ENCODE data around the gene ATP9A. TPM values are rescaled to one million over a fixed set of nuclear protein-coding genes. Genes with fewer than 3 reads are reported as not detected.

Gene ATP9A
- total and polyA plus RNA-seq, 2 donors (not counting 3 experiments of a cell fraction or from before 2014, with no cell fraction given) = 20.9 to 41.5 TPM

GRCh38 chr20:51752343-51752951 lies 15.7 kb downstream of the ATP9A start:
- DNase-seq (ENCODE audit: low read depth, low spot score) = peak; percentile 89
- ChIA-PET POLR2A (interaction anchor here (0.6 kb wide), 1 partner anchor 163 kb away, joined by 3 read pairs; no protein-coding TSS in a partner anchor), CTCF (interaction anchor here (0.7 to 1.8 kb wide), 6 partner anchors 9 to 331 kb away, joined by 3 to 8 read pairs (median 4); no protein-coding TSS in a partner anchor)
- peak overlapping the region; percentile 87 for H3K4me2 ChIP-seq (ENCODE audit: insufficient read depth, low read length)
- no peaks in the 10 kb centered on the region for H3K36me3 ChIP-seq (ENCODE audit: control insufficient read depth in 2 of 2, extremely low read depth in 1 of 2, insufficient read depth in 2 of 2, low read length in 2 of 2)
- TF ChIP-seq MAX (IDR thresholded peaks at IDR 0.05; ENCODE audit: insufficient read depth, insufficient read length) (peak; percentile 47), JUN (IDR thresholded peaks at IDR 0.05; ENCODE audit: borderline replicate concordance, insufficient read depth, insufficient read length, low read depth) (peak; percentile 78), FOS (IDR thresholded peaks at IDR 0.05; ENCODE audit: borderline replicate concordance, insufficient read depth, low read length) (peak; percentile 90), GATA2 (IDR thresholded peaks at IDR 0.05; ENCODE audit: insufficient read depth, insufficient read length, low read depth, low read length) (no peak), CTCF (IDR thresholded peaks at IDR 0.05; ENCODE audit: extremely low read depth in 1 of 2, insufficient read depth in 1 of 2, low read depth in 1 of 2, low read length in 2 of 2) (no peak), MYC (IDR thresholded peaks at IDR 0.05; ENCODE audit: low read depth, low read length) (peak; percentile 18), POLR2AphosphoS5 (IDR thresholded peaks at IDR 0.05; ENCODE audit: insufficient read depth, low read depth, low read length) (peak; percentile 57), EZH2 (IDR thresholded peaks at IDR 0.05; ENCODE audit: borderline replicate concordance, low read depth, low read length, severe bottlenecking) (no peak), POLR2A (IDR thresholded peaks at IDR 0.05; ENCODE audit: low read depth, low read length) (no peak)
- H4K20me1 ChIP-seq (replicated peaks; ENCODE audit: control insufficient read depth, extremely low read depth, insufficient read depth, low read length) = no peaks in the 10 kb centered on the region
- H3K27me3 ChIP-seq (ENCODE audit: control insufficient read depth in 2 of 2, insufficient read depth in 2 of 2, low read length in 2 of 2) = no peaks in the 10 kb centered on the region
- no peaks in the 10 kb centered on the region for H3K9me1 ChIP-seq (replicated peaks; ENCODE audit: control insufficient read depth, extremely low read depth, insufficient read depth, low read length)
- H3K9me3 ChIP-seq (replicated peaks; ENCODE audit: control insufficient read depth, insufficient read depth, low read length) = no peaks in the 10 kb centered on the region
- dilution Hi-C loops (cut with MboI; ENCODE audit: extremely low pct_ligation_motif_present, low sequenced_read_pairs) = no loop called here
- H3K27ac ChIP-seq (ENCODE audit: insufficient read depth, low read depth, low read length) = peak overlapping the region; percentile 94
- BruUV-seq (replicated peaks) = TSS peak; percentile 87
- intact Hi-C loops (cut with micrococcal nuclease) = loop anchor here (1.0 to 5.0 kb wide), 6 partner anchors 9 to 180 kb away; no protein-coding TSS in a partner anchor
- H3K79me2 ChIP-seq (ENCODE audit: control insufficient read depth, insufficient read depth, low read length) = peaks cover 12% of the 10 kb centered on the region
- H3K4me1 ChIP-seq (ENCODE audit: control insufficient read depth, extremely low read depth, insufficient read depth, low read length) = peaks cover 37% of the 10 kb centered on the region
- peak; percentile 92 for FAIRE-seq
- H3K4me3 ChIP-seq (replicated peaks in 1 of 3; ENCODE audit: insufficient read depth in 1 of 3, low read depth in 1 of 3, low read length in 3 of 3) = peak overlapping the region in 1 of 3 experiments; percentile 34
- H3K9ac ChIP-seq (replicated peaks; ENCODE audit: extremely low read depth, insufficient read depth, low read length) = peak overlapping the region; percentile 80
- H2AFZ ChIP-seq (ENCODE audit: low read depth, low read length) = no peak overlapping the region
